IMR-90 (cell line): ENCODE results near the gene LTBP1. TPM values are rescaled to one million over a fixed set of nuclear protein-coding genes. Genes with fewer than 3 reads are reported as not detected.

Source experiments
- ATAC-seq: fragments of 200-7000 bp; cut with Tn5 transposase; 2 replicates; pipeline ENCODE4 v1.9.1; 2020; ENCODE audit warnings: low read depth, mild to moderate bottlenecking, moderate library complexity
- BruUV-seq: library from RNA; stranded (reverse); fragments of 400-500 nt; replicated peaks from 2 replicates; lab custom pipeline; 2021; lab: Mats Ljungman, UMichigan
- CTCF ChIA-PET: fragments of 300-600 bp; formaldehyde crosslinking; extraction: SDS; loops from one replicate; lab custom pipeline; 2021; ENCODE audit warnings: antibody characterized with exemption; lab: Yijun Ruan, JAX
- POLR2A ChIA-PET: fragments of 300-600 bp; sonication (Branson Sonifier 250); formaldehyde crosslinking; loops from one replicate; lab custom pipeline; 2022; ENCODE audit warnings: antibody characterized with exemption; ENCODE audit not compliant: unreplicated experiment; lab: Charles Lee
- DNase-seq: peaks from one replicate; pipeline ENCODE4 v3.0.0; 2013
- H2AFZ ChIP-seq: replicated peaks from 2 replicates; pipeline ENCODE3; 2013; ENCODE audit warnings: low read length, mild to moderate bottlenecking; ENCODE audit not compliant: poor library complexity
- H2AK5ac ChIP-seq: 2 replicates; pipeline ENCODE4 v1.6.1; 2013; ENCODE audit warnings: low read depth, low read length, inconsistent platforms
- H2AK9ac ChIP-seq: replicated peaks from 2 replicates; pipeline ENCODE3; 2013; ENCODE audit warnings: mild to moderate bottlenecking, low read depth, low read length, moderate library complexity; ENCODE audit not compliant: poor library complexity
- H2BK120ac ChIP-seq: 2 replicates; pipeline ENCODE4 v1.6.1; 2013; ENCODE audit warnings: low read depth, low read length, inconsistent platforms
- H2BK15ac ChIP-seq: 3 replicates; pipeline ENCODE4 v1.6.1; 2013; ENCODE audit warnings: low read depth, low read length, inconsistent platforms
- H2BK20ac ChIP-seq: 2 replicates; pipeline ENCODE4 v1.6.1; 2013; ENCODE audit warnings: low read depth, mild to moderate bottlenecking, inconsistent platforms, low read length, moderate library complexity
- H2BK5ac ChIP-seq: 2 replicates; pipeline ENCODE4 v1.6.1; 2013; ENCODE audit warnings: mild to moderate bottlenecking, low read depth, low read length, inconsistent platforms; ENCODE audit not compliant: poor library complexity, severe bottlenecking
- H3K14ac ChIP-seq: replicated peaks from 2 replicates; pipeline ENCODE4 v1.6.1; 2013; ENCODE audit warnings: low read depth, low read length, inconsistent platforms
- H3K18ac ChIP-seq: 2 replicates; pipeline ENCODE4 v1.6.1; 2013; ENCODE audit warnings: low read depth, low read length, control low read depth
- H3K23ac ChIP-seq: 2 replicates; pipeline ENCODE4 v1.6.1; 2013; ENCODE audit warnings: low read depth, low read length, inconsistent platforms
- H3K27ac ChIP-seq: 2 replicates; pipeline ENCODE4 v1.5.1; 2013; ENCODE audit warnings: mild to moderate bottlenecking, control low read depth, low read length; ENCODE audit not compliant: insufficient read depth
- H3K27me3 ChIP-seq: 2 replicates; pipeline ENCODE4 v1.6.1; 2013; ENCODE audit warnings: low read length; ENCODE audit not compliant: control insufficient read depth, insufficient read depth
- H3K36me3 ChIP-seq: 2 replicates; pipeline ENCODE4 v1.6.1; 2013; ENCODE audit warnings: low read length, mixed read lengths; ENCODE audit not compliant: control insufficient read depth, insufficient read depth
- H3K4ac ChIP-seq: 2 replicates; pipeline ENCODE4 v1.6.1; 2013; ENCODE audit warnings: low read depth, low read length, inconsistent platforms
- H3K4me1 ChIP-seq: 2 replicates; pipeline ENCODE4 v1.6.1; 2013; ENCODE audit warnings: low read length, mixed read lengths; ENCODE audit not compliant: control insufficient read depth, insufficient read depth
- H3K4me2 ChIP-seq: 2 replicates; pipeline ENCODE4 v1.6.1; 2013; ENCODE audit warnings: low read depth, mild to moderate bottlenecking, control low read depth, low read length, moderate library complexity
- H3K4me3 ChIP-seq: 2 replicates; pipeline ENCODE4 v1.5.1; 2013; ENCODE audit warnings: low read depth, mild to moderate bottlenecking, control low read depth, low read length, moderate library complexity; ENCODE audit not compliant: insufficient read depth
- H3K56ac ChIP-seq: 2 replicates; pipeline ENCODE4 v1.6.1; 2013; ENCODE audit warnings: low read length, inconsistent platforms; ENCODE audit not compliant: insufficient read depth; ENCODE audit errors: extremely low read depth
- H3K79me1 ChIP-seq, 2 experiments: 2 replicates each; pipeline ENCODE4 v1.6.1; 2013; ENCODE audit warnings: low read length in 2 of 2, inconsistent platforms in 1 of 2, low read depth in 1 of 2
- H3K9ac ChIP-seq: 2 replicates; pipeline ENCODE4 v1.6.1; 2013; ENCODE audit warnings: low read depth, low read length, control low read depth
- H3K9me1 ChIP-seq: 2 replicates; pipeline ENCODE4 v1.6.1; 2013; ENCODE audit warnings: low read length, inconsistent platforms; ENCODE audit not compliant: insufficient read depth
- H3K9me3 ChIP-seq: 2 replicates; pipeline ENCODE4 v1.6.1; 2013; ENCODE audit warnings: low read length; ENCODE audit not compliant: control insufficient read depth, insufficient read depth
- H4K20me1 ChIP-seq: 2 replicates; pipeline ENCODE4 v1.6.1; 2013; ENCODE audit warnings: low read length, inconsistent platforms; ENCODE audit not compliant: insufficient read depth
- H4K5ac ChIP-seq: 2 replicates; pipeline ENCODE4 v1.6.1; 2013; ENCODE audit warnings: mild to moderate bottlenecking, low read depth, low read length, control low read depth
- H4K8ac ChIP-seq, 2 experiments: 2 replicates each; pipeline ENCODE4 v1.6.1; 2013; ENCODE audit warnings: low read depth in 2 of 2, low read length in 2 of 2, control low read depth in 1 of 2, inconsistent platforms in 1 of 2
- H4K91ac ChIP-seq: 2 replicates; pipeline ENCODE4 v1.6.1; 2013; ENCODE audit warnings: low read depth, low read length, inconsistent platforms; ENCODE audit not compliant: insufficient read depth
- BHLHE40 ChIP-seq: fragments of 150-350 bp; IDR thresholded peaks from 2 replicates; pipeline ENCODE4 v1.6.1; 2016; ENCODE audit warnings: mild to moderate bottlenecking, low read depth, low read length
- CHD1 ChIP-seq: IDR thresholded peaks from 2 replicates; pipeline ENCODE4 v1.6.1; 2012; ENCODE audit warnings: low read depth, low read length, improper control_type of control experiment
- NFE2L2 ChIP-seq: fragments of 150-350 bp; IDR thresholded peaks from 2 replicates; pipeline ENCODE4 v1.6.1; 2016; ENCODE audit warnings: low read depth, mild to moderate bottlenecking, low read length
- SMC3 ChIP-seq: fragments of 150-350 bp; IDR thresholded peaks from 2 replicates; pipeline ENCODE4 v1.6.1; 2016; ENCODE audit warnings: low read depth, mild to moderate bottlenecking, antibody characterized with exemption, low read length, moderate library complexity
- WGBS, 2 experiments: methylation state at CpG; one replicate each; pipeline versions ENCODE4 v1.1.5 to v1.1.7; 2013; ENCODE audit warnings: missing lambda C conversion rate in 2 of 2; ENCODE audit not compliant: insufficient read length in 1 of 2; ENCODE audit errors: extremely low coverage in 2 of 2; 5-methylcytosine and 5-hydroxymethylcytosine counted together
- dilution Hi-C: fragments of 300-500 bp; cut with HindIII; formaldehyde crosslinking; loops from one replicate; pipeline ENCODE4 v1.14.3; 2018; ENCODE audit warnings: low sequenced_read_pairs; ENCODE audit not compliant: unreplicated experiment
- in situ Hi-C: fragments of 300-500 bp; cut with MboI; formaldehyde crosslinking; loops from 3 replicates; pipeline ENCODE4 v1.14.3; 2019; ENCODE audit warnings: low sequenced_read_pairs, inconsistent platforms, mixed read lengths
- intact Hi-C: fragments of 100-400 bp; cut with micrococcal nuclease; formaldehyde crosslinking; loops from 2 replicates; pipeline ENCODE4 v1.10.0; 2022
- polyA plus RNA-seq, 3 experiments: library from polyadenylated mRNA; depleted of rRNA; stranded (reverse); fragments of >200 nt; gene quantifications; 2 replicates each; pipeline ENCODE4 v1.2.3, GENCODE V29; 2012; ENCODE audit warnings: low replicate concordance in 1 of 3
- total RNA-seq: library from RNA; depleted of rRNA; stranded (reverse); fragments of >200 nt; gene quantifications from 2 replicates; pipeline ENCODE4 v1.2.3, GENCODE V29; 2012
- TF ChIP-seq, protein P1 (sequence below): fragments of 150-350 bp; IDR thresholded peaks from 2 replicates; pipeline ENCODE4 v1.6.1; 2016; ENCODE audit warnings: low read depth, mild to moderate bottlenecking, low read length, moderate library complexity, borderline replicate concordance
- TF ChIP-seq, protein P2 (sequence below): conservative IDR thresholded peaks from 2 replicates; pipeline ENCODE4 v1.5.1; 2012; ENCODE audit warnings: mild to moderate bottlenecking, low read depth, low read length, improper control_type of control experiment

LTBP1 gene
- total and polyA plus RNA-seq, 2 of the 4 experiments (the other 2 are of a cell fraction), result 235 to 326 TPM

DNA sequence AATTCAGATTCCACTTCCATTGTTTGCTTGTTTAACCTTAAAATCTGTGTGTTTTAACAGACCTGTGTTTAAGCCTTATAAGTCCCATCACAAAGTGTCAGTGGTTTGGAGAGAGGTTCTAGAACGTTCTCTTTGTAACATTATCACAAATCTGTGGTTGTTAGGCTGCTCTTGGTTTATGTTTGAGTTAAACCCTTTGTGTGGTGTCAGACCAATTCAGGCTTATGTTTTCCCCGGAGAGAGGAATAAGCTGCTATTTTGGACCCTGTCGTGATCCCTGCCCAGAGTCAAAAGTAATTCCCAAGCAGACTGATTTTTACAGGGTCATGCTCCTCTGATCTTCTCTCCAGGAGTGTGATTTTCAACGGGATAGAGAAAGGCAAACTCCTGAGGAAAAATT lies 43.8 kb upstream of the LTBP1 start:
- Histone ChIP-seq H4K5ac (no peak overlapping the region), H3K4me2 (no peak overlapping the region), H3K27me3 (peaks cover 17% of the 10 kb centered on the region), H3K9me3 (no peaks in the 10 kb centered on the region; the same call in 1 of the 2 replicates), H3K79me1 (no peaks in the 10 kb centered on the region), H3K56ac (no peak overlapping the region), H2BK5ac (no peak overlapping the region), H2BK20ac (no peak overlapping the region), H3K36me3 (no peaks in the 10 kb centered on the region), H2BK120ac (no peak overlapping the region), H3K23ac (no peak overlapping the region), H3K4ac (no peak overlapping the region), H2AK5ac (no peak overlapping the region), H3K14ac (no peak overlapping the region), H3K4me3 (no peak overlapping the region), H3K18ac (no peak overlapping the region), H2AFZ (no peak overlapping the region), H2BK15ac (no peak overlapping the region), H3K9me1 (0 out of 2 replicates have a peak, but pooled peaks cover 4% of the 10 kb centered on the region), H4K20me1 (no peaks in the 10 kb centered on the region), H2AK9ac (no peak overlapping the region), H3K27ac (no peak overlapping the region), H3K4me1 (peaks cover 2% of the 10 kb centered on the region; the same call in 1 of the 2 replicates), H4K8ac (no peak overlapping the region), H4K91ac (no peak overlapping the region), H3K9ac (no peak overlapping the region)
- in situ Hi-C loops (no loop called here), intact Hi-C loops (no loop called here), dilution Hi-C loops (no loop called here)
- DNase-seq (no peak), ATAC-seq (no peak)
- no peak for TF ChIP-seq CHD1
- no peak for TF ChIP-seq NFE2L2
- no peak for TF ChIP-seq BHLHE40
- TF ChIP-seq, protein P1, sequence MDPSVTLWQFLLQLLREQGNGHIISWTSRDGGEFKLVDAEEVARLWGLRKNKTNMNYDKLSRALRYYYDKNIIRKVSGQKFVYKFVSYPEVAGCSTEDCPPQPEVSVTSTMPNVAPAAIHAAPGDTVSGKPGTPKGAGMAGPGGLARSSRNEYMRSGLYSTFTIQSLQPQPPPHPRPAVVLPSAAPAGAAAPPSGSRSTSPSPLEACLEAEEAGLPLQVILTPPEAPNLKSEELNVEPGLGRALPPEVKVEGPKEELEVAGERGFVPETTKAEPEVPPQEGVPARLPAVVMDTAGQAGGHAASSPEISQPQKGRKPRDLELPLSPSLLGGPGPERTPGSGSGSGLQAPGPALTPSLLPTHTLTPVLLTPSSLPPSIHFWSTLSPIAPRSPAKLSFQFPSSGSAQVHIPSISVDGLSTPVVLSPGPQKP, result no peak
- TF ChIP-seq, protein P2, sequence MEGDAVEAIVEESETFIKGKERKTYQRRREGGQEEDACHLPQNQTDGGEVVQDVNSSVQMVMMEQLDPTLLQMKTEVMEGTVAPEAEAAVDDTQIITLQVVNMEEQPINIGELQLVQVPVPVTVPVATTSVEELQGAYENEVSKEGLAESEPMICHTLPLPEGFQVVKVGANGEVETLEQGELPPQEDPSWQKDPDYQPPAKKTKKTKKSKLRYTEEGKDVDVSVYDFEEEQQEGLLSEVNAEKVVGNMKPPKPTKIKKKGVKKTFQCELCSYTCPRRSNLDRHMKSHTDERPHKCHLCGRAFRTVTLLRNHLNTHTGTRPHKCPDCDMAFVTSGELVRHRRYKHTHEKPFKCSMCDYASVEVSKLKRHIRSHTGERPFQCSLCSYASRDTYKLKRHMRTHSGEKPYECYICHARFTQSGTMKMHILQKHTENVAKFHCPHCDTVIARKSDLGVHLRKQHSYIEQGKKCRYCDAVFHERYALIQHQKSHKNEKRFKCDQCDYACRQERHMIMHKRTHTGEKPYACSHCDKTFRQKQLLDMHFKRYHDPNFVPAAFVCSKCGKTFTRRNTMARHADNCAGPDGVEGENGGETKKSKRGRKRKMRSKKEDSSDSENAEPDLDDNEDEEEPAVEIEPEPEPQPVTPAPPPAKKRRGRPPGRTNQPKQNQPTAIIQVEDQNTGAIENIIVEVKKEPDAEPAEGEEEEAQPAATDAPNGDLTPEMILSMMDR, result no peak
- no peak for TF ChIP-seq SMC3
- BruUV-seq, result no TSS peak
- CTCF ChIA-PET, result no interaction called here
- no CpG with 5 or more reads among the region's 4 CpGs for WGBS, 2 experiments
- POLR2A ChIA-PET, result no interaction called here
